Glomerular visceral epithelial cell (primary cell): ENCODE measurements around the gene POLD1.
A peak's percentile ranks its signal among the peaks of the same experiment; 100 is the strongest.
"Not testable (repeated sequence)": the region's sequence is repeated elsewhere in the genome, so short reads cannot be mapped to it uniquely, and the experiment has no call there.

Source experiments
- DNase-seq: peaks from one replicate; pipeline ENCODE4 v3.0.0-alpha.2; 2016; ENCODE audit errors: extremely low spot score

POLD1 gene

DNA sequence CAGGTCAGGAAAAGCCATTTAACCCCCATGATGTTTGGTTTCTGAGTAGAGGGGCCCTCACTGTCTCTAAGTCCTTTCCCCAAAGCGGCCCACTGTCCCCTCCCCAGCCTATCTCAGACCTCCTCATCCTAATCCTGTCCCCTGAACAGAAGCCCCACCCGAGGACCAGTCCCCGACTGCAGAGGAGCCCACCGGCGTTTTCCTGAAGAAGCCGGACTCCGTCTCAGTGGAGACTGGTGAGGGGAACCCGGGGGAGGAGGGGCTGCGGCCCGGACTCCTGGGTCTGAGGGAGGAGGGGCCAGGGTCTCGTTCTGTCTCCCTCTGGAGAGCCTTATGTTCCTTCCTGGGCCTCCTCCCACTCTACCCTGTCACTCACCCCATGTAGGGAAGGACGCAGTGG is 51.5 kb downstream of the POLD1 start:
- no peak for DNase-seq

DNA sequence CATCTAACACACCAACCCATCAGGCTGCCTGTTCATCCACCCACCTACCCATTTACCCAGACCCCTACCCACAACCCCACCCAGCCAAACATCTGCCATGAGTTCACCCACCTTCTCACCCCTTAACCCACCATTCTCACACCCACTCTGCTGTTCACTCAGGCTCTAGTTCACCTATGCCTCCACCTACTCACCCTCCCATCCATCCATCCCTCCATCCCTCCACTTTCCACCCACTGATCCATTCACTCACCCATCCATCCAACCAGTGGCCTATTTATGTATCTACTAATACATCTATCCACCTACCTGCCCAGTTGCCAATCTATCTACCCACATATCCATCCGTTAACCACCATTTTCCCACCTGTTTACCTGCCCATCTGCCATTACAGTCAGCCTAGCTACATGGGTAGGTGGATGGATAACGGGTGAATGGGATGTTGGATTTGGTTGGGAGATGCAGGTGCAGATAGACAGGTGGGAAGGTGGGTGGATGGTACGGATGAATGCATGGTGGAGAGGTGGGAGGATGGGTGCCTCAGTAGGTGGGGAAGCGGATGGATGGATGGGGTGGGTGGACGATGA is 53.8 kb downstream of the POLD1 start:
- no peak for DNase-seq

GRCh38 chr19:50439130-50439529 is 55.0 kb downstream of the POLD1 start:
- not testable (repeated sequence) for DNase-seq

DNA sequence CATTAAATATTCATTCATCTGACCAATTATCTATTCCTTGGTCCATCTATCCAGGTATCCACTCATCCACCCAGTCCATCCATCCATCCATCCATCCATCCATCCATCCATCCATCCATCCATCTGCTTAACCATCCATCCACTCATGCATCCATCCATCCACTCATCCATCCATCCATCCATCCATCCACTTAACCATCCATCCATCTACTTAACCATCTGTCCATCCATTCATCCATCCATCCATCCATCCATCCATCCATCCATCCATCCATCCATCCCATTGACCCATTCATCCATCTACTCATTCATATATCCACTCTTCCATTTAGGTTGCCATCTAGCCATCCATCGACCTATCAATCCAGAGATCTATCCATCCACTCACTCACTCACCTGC is 59.9 kb downstream of the POLD1 start:
- no peak for DNase-seq

GRCh38 chr19:50447053-50447452 is 62.9 kb downstream of the POLD1 start:
- no peak for DNase-seq

DNA sequence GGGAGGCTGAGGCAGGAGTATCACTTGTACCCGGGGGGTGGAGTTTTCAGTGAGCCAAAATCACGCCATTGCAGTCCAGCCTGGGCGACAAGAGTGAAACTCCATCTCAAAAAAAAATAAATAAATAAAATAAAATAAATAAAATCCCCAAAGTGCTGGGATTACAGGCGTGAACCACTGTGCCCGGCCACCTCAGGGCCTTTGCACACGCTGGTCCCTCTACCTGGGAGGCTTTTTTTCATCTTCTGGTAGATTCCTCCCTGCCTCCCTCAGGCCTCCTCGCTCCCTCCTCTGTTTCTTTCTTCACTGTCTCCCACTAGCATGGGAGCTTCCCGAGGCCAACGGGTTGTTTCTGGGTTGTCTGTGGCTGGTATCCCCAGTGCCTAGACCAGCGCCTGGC is 63.6 kb downstream of the POLD1 start:
- DNase-seq: no peak

- peak; percentile 52 for DNase-seq
Observed at GRCh38 chr19:50449236-50449899, 65.2 kb downstream of the POLD1 start.

DNA sequence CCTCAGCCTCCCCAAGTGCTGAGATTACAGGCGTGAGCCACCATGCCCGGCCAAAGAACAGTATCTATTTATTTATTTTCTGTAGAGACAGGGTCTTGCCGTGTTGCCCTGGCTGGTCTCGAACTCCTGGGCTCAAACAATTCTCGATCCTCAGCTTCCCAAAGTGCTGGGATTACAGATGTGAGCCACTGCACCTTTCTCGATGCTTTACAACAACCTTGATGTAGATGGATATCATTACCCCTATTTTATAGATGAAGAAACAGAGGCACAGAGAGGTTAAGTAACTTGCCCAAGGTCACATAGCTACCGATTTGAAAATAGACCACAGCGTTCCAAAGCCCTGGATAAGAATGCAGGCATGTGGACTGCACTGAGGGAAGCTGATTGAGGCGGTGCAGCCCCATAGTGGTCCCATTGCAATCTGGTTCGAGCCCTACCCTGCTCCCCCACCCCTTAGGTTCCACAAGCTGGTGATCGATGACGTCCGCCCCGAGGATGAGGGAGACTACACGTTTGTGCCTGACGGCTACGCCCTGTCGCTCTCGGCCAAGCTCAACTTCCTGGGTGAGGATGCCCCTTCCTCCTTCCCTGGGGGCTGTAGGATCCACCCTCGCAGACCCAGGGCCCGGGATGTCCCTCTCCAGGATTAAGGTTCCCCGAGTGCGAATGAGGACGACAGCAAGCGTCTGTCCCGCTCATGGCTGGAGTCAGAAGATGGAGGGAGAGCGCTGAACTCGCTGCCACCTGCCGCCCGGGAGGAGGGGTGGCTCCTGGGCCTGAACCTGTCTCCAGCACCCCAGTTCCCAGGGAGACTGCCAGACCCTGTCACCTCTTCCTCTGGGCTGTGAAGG is 66.4 kb downstream of the POLD1 start:
- DNase-seq: no peak

DNA sequence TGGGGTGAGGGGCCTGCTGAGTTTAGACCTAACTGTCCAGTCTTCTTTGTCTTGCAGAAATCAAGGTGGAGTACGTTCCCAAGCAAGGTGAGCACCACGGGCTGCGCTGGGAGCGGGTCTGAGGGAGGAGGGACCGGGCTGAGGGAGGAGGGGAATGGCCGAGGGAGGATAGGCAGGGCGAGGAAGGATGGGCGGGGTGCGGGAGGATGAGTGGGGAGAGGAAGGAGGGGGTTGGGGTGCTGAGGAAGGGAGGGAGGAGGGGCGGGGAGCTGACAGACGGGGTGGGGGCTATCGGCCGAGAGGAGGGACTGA is 67.0 kb downstream of the POLD1 start:
- DNase-seq: no peak

- no peak for DNase-seq
Observed at GRCh38 chr19:50453243-50453642, 69.1 kb downstream of the POLD1 start.

DNA sequence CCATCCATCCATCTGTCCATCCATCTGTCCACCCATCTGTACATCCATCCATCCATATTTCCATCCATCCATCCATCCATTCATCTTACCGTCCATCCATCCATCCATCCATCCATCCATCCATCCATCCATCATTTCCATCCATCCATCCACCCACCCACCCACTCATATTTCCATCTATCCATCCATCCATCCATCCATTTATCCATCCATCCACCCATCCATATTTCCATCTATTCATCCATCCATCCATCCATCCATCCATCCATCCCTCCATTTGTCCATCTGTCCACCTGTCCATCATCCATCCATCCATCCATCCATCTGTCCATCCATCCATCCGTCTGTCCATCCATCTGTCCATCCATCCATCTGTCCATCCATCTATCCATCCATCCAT is 71.8 kb downstream of the POLD1 start:
- no peak for DNase-seq

DNA sequence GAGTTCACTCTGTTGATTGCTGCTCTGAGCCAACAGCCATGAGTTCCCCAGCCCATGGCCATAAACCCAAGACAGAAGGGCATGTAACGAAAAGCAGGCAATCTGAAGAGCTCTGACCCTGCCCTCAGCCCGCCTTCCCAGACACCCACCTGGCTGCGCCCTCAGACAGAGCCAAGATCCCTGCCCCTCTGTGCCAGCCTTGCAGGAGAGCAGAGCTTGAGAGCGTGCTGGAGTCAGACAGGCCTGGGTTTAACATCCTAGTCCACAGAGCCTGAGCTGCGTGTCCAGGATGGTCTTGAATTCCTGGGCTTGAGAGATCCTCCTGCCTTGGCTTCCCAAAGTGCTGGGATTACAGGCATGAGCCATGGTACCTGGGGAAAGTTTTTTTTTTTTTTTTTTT is 73.2 kb downstream of the POLD1 start:
- no peak for DNase-seq

GRCh38 chr19:50458396-50459066 is 74.4 kb downstream of the POLD1 start:
- no peak for DNase-seq

DNA sequence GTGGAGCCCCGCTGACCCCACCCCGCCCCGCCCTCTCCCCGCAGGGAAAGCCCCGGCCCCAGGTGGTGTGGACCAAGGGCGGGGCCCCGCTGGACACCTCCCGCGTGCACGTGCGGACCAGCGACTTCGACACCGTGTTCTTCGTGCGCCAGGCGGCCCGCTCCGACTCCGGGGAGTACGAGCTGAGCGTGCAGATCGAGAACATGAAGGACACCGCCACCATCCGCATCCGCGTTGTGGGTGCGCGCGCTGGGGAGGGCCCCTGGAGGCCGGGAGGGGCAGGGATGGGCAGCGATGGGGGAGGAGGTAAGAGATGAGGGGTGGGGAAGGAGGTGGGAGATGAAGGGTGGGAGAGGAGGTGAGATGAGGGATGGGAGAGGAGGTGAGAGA is 74.9 kb downstream of the POLD1 start:
- DNase-seq: no peak

DNA sequence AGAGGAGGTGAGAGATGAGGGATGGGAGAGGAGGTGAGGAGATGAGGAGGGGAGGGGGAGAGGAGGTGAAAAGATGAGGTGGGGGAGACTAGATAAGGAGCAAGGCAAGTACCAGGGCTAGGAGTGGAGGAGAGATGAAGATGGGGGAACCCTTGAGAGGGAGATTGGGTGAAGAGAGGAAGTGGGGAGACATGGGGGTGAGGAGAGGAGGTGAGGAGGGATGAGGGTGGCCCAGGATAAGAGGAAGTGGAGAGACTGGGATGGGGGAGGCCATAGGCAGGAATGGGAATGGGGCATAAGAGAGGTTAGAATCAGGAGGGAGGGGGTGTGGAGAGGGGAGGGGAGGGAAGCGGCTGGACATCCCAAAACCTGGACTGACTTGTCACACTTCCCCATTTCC is 75.5 kb downstream of the POLD1 start:
- no peak for DNase-seq

GRCh38 chr19:50460161-50460765 is 76.1 kb downstream of the POLD1 start:
- peak; percentile 84 for DNase-seq

DNA sequence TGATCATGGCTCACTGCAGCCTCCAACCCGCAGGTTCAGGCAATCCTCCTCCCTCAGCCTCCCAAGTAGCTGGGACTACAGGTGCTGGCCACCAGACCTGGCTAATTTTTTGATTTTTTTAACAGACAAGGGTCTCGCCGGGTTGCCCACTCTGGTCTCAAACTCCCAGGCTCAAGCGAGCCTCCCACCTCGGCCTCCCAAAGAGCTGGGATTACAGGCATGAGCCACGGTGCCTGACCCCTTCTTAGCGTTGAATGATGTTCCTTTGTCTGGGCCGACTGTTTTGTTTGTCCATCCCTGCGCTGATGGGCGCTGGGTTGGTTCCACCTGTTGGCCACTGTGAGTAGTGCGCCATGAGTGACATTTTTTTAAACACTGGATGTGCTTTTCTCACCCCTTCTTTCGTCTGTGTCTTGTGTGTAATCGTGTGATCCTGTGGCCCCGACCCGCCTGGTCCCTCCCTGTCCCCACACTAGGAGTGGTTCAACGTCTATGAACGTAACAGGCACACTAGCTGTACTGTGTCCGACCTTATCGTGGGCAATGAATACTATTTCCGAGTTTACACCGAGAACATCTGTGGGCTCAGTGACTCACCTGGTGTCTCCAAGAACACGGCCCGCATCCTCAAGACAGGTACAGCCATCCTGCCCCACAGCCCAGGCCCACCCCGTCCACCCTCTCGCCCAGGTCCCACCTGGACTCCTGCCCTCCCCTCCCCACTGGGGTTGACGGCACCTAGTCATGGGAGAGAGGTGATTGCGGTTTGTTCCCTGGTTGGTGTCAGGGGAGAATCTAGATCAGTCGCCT is 77.1 kb downstream of the POLD1 start:
- DNase-seq: peak; percentile 80

DNA sequence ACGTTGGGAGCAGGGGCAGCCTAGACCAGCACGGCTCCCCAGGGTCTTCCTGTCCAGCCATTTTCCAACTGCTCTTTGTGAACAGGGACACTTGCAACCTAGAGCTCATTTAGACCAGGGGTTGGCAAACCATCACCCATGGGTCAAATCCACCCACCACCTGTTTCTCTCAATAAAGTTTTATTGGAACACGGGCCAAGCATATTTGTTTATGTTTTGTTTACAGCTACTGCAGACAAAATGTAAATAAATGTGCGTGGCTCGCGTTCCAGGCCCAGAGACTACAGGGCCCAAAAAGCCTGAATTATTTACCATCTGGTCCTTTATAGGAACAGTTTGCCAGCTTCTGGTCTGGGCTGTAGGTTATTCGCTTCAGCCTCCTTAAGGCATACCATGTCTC is 78.8 kb downstream of the POLD1 start:
- no peak for DNase-seq

- no peak for DNase-seq
Observed at GRCh38 chr19:50464348-50464747, 80.2 kb downstream of the POLD1 start.

- DNase-seq: no peak
Observed at GRCh38 chr19:50465000-50465399, 80.9 kb downstream of the POLD1 start.

- no peak for DNase-seq
Observed at GRCh38 chr19:50465986-50466705, 82.0 kb downstream of the POLD1 start.
